SK-N-SH (cell line): Measurements from ENCODE around the gene PRKCH. TPM values are rescaled to one million over a fixed set of nuclear protein-coding genes. Genes with fewer than 3 reads are reported as not detected.

Experiments
- CTCF ChIA-PET: fragments of 300-600, 350-600 bp; formaldehyde crosslinking; extraction: SDS; loops from one replicate; lab custom pipeline; 2021; lab: Yijun Ruan, JAX
- POLR2A ChIA-PET: fragments of 350-600 bp; sonication (Branson Sonifier 250); formaldehyde crosslinking; extraction: SDS; loops from one replicate; lab custom pipeline; 2020; ENCODE audit warnings: antibody characterized with exemption, inconsistent platforms; lab: Yijun Ruan, JAX
- DNase-seq: peaks from one replicate; pipeline ENCODE4 v3.0.0; 2012
- H2AFZ ChIP-seq: fragments of 200-600 bp; sonication (generic); 2 replicates; pipeline ENCODE4 v1.8.1; 2016; ENCODE audit warnings: antibody characterized with exemption, mild to moderate bottlenecking, low read depth
- H3F3A ChIP-seq: fragments of 200-600 bp; sonication (generic); replicated peaks from 2 replicates; pipeline ENCODE3; 2016; ENCODE audit warnings: antibody characterized with exemption, mild to moderate bottlenecking; ENCODE audit not compliant: insufficient read depth
- H3K27ac ChIP-seq, 2 experiments: fragments of 200-500 bp in 1 of 2; fragments of 200-600 bp in 1 of 2; sonication (Bioruptor generic) in 1 of 2; sonication (generic), shearing (Covaris generic) in 1 of 2; 2 replicates each; pipeline versions ENCODE4 v1.5.1 to v1.6.1; 2014 to 2016; ENCODE audit warnings: low read depth in 2 of 2, inconsistent platforms in 1 of 2, low read length in 1 of 2, mild to moderate bottlenecking in 1 of 2, mixed read lengths in 1 of 2
- H3K27me3 ChIP-seq: fragments of 200-600 bp; sonication (generic), shearing (Covaris generic); 2 replicates; pipeline ENCODE4 v1.6.1; 2016; ENCODE audit warnings: mixed run types; ENCODE audit not compliant: insufficient read depth
- H3K36me3 ChIP-seq, 2 experiments: fragments of 200-500 bp in 1 of 2; fragments of 200-600 bp in 1 of 2; sonication (Bioruptor generic) in 1 of 2; sonication (generic) in 1 of 2; replicated peaks in 1 of 2; 2 replicates each; pipeline versions ENCODE3 to v1.5.1; 2014 to 2016; ENCODE audit warnings: low read length in 1 of 2, mild to moderate bottlenecking in 1 of 2; ENCODE audit not compliant: insufficient read depth in 2 of 2, control insufficient read depth in 1 of 2
- H3K4me1 ChIP-seq, 2 experiments: fragments of 200-500 bp in 1 of 2; fragments of 200-600 bp in 1 of 2; sonication (Bioruptor generic) in 1 of 2; sonication (generic), shearing (Covaris generic) in 1 of 2; 2 replicates each; pipeline versions ENCODE4 v1.5.1 to v1.6.1; 2014 to 2016; ENCODE audit warnings: low read depth in 1 of 2, low read length in 1 of 2, mixed run types in 1 of 2; ENCODE audit not compliant: insufficient read depth in 2 of 2, control insufficient read depth in 1 of 2
- H3K4me2 ChIP-seq: fragments of 200-600 bp; sonication (generic), shearing (Covaris generic); 2 replicates; pipeline ENCODE4 v1.6.1; 2017; ENCODE audit warnings: mixed run types
- H3K4me3 ChIP-seq, 2 experiments: fragments of 200-500 bp in 1 of 2; fragments of 200-600 bp in 1 of 2; sonication (Bioruptor generic) in 1 of 2; sonication (generic), shearing (Covaris generic) in 1 of 2; 2 replicates each; pipeline versions ENCODE4 v1.5.1 to v1.8.1; 2014 to 2016; ENCODE audit warnings: low read depth in 2 of 2, inconsistent platforms in 1 of 2, low read length in 1 of 2, mild to moderate bottlenecking in 1 of 2, mixed read lengths in 1 of 2, moderate library complexity in 1 of 2
- H3K79me2 ChIP-seq: fragments of 200-600 bp; sonication (generic); 2 replicates; pipeline ENCODE4 v1.8.1; 2017; ENCODE audit warnings: mild to moderate bottlenecking; ENCODE audit not compliant: insufficient read depth
- H3K9ac ChIP-seq: fragments of 200-600 bp; sonication (generic); 2 replicates; pipeline ENCODE4 v1.6.1; 2017; ENCODE audit warnings: mixed run types
- H3K9me2 ChIP-seq: fragments of 200-600 bp; sonication (generic); 2 replicates; pipeline ENCODE4 v1.6.1; 2017; ENCODE audit warnings: mixed run types
- H3K9me3 ChIP-seq: fragments of 200-600 bp; sonication (generic); 2 replicates; pipeline ENCODE4 v1.6.1; 2017; ENCODE audit warnings: mixed run types, mild to moderate bottlenecking, moderate library complexity
- H4K20me1 ChIP-seq: fragments of 200-600 bp; sonication (generic); 2 replicates; pipeline ENCODE4 v1.6.1; 2017; ENCODE audit warnings: mild to moderate bottlenecking, mixed run types; ENCODE audit not compliant: insufficient read depth
- EP300 ChIP-seq, 2 experiments: IDR thresholded peaks; 2 replicates each; pipeline versions ENCODE4 v1.4.0 to v1.6.1; 2012; ENCODE audit warnings: borderline replicate concordance in 1 of 2, low read depth in 1 of 2, low read length in 1 of 2
- FOSL2 ChIP-seq: IDR thresholded peaks from 2 replicates; pipeline ENCODE4 v1.4.0; 2012; ENCODE audit warnings: low read depth, mild to moderate bottlenecking, moderate library complexity, borderline replicate concordance
- GABPA ChIP-seq: IDR thresholded peaks from 2 replicates; pipeline ENCODE4 v1.4.0; 2012; ENCODE audit warnings: low read depth, mild to moderate bottlenecking
- JUND ChIP-seq: IDR thresholded peaks from 2 replicates; pipeline ENCODE4 v1.4.0; 2012
- NFIC ChIP-seq: IDR thresholded peaks from 2 replicates; pipeline ENCODE4 v1.4.0; 2012; ENCODE audit warnings: borderline replicate concordance
- NRF1 ChIP-seq: IDR thresholded peaks from 2 replicates; pipeline ENCODE4 v1.6.1; 2012; ENCODE audit warnings: low read depth, mild to moderate bottlenecking, low read length
- POLR2AphosphoS5 ChIP-seq: IDR thresholded peaks from 2 replicates; pipeline ENCODE4 v1.6.1; 2012; ENCODE audit warnings: low read depth, low read length
- RAD21 ChIP-seq: IDR thresholded peaks from 2 replicates; pipeline ENCODE4 v1.6.1; 2012; ENCODE audit warnings: mild to moderate bottlenecking, low read length
- RCOR1 ChIP-seq: fragments of 150-350 bp; IDR thresholded peaks from 2 replicates; pipeline ENCODE4 v1.6.1; 2017; ENCODE audit warnings: antibody characterized with exemption, low read length
- SIN3A ChIP-seq: IDR thresholded peaks from 2 replicates; pipeline ENCODE4 v1.6.1; 2012; ENCODE audit warnings: low read depth, mild to moderate bottlenecking, low read length, moderate library complexity, borderline replicate concordance
- SMC3 ChIP-seq: IDR thresholded peaks from 2 replicates; pipeline ENCODE4 v1.6.1; 2012; ENCODE audit warnings: low read depth, low read length, improper control_type of control experiment
- TEAD4 ChIP-seq: IDR thresholded peaks from 2 replicates; pipeline ENCODE4 v1.4.0; 2012; ENCODE audit warnings: mild to moderate bottlenecking, borderline replicate concordance; ENCODE audit not compliant: insufficient read depth
- WGBS: methylation state at CpG from one replicate; pipeline ENCODE4 v1.1.6; 2017; ENCODE audit warnings: low lambda C conversion rate; 5-methylcytosine and 5-hydroxymethylcytosine counted together
- polyA plus RNA-seq, 3 experiments: library from polyadenylated mRNA; depleted of rRNA; stranded (reverse); fragments of >200 nt; gene quantifications; 2 replicates each; pipeline ENCODE4 v1.2.3, GENCODE V29; 2012
- TF ChIP-seq, protein P1 (sequence below): fragments of 150-350 bp; IDR thresholded peaks from 2 replicates; pipeline ENCODE4 v1.6.1; 2016; ENCODE audit warnings: mild to moderate bottlenecking, low read depth, low read length
- TF ChIP-seq, protein P2 (sequence below): IDR thresholded peaks from 2 replicates; pipeline ENCODE4 v1.4.0; 2012; ENCODE audit warnings: low read depth, borderline replicate concordance
- TF ChIP-seq, protein P3 (sequence below): IDR thresholded peaks from 2 replicates; pipeline ENCODE4; 2012
- TF ChIP-seq, protein P4 (sequence below): fragments of 200-600 bp; sonication (generic); IDR thresholded peaks from 2 replicates; pipeline ENCODE4 v1.6.1; 2017; ENCODE audit warnings: antibody characterized with exemption, mild to moderate bottlenecking, moderate library complexity
- TF ChIP-seq, protein P5 (sequence below): IDR thresholded peaks from 2 replicates; pipeline ENCODE4 v1.6.1; 2012; ENCODE audit warnings: mild to moderate bottlenecking, low read depth, low read length, moderate library complexity

The PRKCH gene
- polyA plus RNA-seq, 1 of the 3 experiments (the other 2 are of a cell fraction): 4.2 TPM

DNA sequence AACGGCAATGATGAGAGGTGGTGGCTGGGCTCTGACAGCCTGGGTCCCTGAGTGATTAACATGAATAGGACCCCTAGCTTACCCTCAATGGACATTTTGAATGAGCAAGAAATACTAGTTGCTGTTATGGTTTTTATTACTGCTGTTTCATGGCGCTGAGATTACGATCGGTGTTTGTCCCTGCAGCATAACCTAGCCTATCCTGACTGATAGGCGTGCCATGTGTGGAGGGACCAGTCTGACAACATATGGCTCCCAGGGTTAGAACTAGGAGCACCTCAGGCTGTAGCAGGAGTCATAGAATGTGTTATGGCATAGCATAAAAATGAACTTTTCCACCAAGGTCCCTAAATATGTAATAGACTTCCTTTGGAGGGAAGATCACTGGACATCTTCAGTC lies 236.5 kb downstream of the PRKCH start:
- Histone ChIP-seq H4K20me1 (no peaks in the 10 kb centered on the region), H3K27me3 (no peaks in the 10 kb centered on the region), H2AFZ (no peak overlapping the region), H3K4me3 (no peak overlapping the region), H3K79me2 (no peaks in the 10 kb centered on the region), H3K4me1 (peaks cover 32 to 40% of the 10 kb centered on the region in 2 experiments), H3K9ac (no peak overlapping the region), H3K36me3 (no peaks in the 10 kb centered on the region), H3K9me2 (no peaks in the 10 kb centered on the region), H3K9me3 (no peaks in the 10 kb centered on the region), H3K4me2 (no peak overlapping the region), H3K27ac (no peak overlapping the region), H3F3A (peaks cover 27% of the 10 kb centered on the region)
- TF ChIP-seq, protein P1, sequence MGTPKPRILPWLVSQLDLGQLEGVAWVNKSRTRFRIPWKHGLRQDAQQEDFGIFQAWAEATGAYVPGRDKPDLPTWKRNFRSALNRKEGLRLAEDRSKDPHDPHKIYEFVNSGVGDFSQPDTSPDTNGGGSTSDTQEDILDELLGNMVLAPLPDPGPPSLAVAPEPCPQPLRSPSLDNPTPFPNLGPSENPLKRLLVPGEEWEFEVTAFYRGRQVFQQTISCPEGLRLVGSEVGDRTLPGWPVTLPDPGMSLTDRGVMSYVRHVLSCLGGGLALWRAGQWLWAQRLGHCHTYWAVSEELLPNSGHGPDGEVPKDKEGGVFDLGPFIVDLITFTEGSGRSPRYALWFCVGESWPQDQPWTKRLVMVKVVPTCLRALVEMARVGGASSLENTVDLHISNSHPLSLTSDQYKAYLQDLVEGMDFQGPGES: no peak
- TF ChIP-seq SIN3A (no peak), JUND (no peak), SMC3 (no peak), FOSL2 (no peak), EP300 (IDR thresholded peaks at IDR 0.05; ENCODE audit: borderline replicate concordance in 1 of 2, low read depth in 1 of 2, low read length in 1 of 2) (no peak), RCOR1 (no peak), TEAD4 (no peak), NFIC (no peak), POLR2AphosphoS5 (no peak), RAD21 (no peak), GABPA (no peak), NRF1 (no peak)
- TF ChIP-seq, protein P2, sequence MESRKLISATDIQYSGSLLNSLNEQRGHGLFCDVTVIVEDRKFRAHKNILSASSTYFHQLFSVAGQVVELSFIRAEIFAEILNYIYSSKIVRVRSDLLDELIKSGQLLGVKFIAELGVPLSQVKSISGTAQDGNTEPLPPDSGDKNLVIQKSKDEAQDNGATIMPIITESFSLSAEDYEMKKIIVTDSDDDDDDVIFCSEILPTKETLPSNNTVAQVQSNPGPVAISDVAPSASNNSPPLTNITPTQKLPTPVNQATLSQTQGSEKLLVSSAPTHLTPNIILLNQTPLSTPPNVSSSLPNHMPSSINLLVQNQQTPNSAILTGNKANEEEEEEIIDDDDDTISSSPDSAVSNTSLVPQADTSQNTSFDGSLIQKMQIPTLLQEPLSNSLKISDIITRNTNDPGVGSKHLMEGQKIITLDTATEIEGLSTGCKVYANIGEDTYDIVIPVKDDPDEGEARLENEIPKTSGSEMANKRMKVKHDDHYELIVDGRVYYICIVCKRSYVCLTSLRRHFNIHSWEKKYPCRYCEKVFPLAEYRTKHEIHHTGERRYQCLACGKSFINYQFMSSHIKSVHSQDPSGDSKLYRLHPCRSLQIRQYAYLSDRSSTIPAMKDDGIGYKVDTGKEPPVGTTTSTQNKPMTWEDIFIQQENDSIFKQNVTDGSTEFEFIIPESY: no peak
- TF ChIP-seq, protein P3, sequence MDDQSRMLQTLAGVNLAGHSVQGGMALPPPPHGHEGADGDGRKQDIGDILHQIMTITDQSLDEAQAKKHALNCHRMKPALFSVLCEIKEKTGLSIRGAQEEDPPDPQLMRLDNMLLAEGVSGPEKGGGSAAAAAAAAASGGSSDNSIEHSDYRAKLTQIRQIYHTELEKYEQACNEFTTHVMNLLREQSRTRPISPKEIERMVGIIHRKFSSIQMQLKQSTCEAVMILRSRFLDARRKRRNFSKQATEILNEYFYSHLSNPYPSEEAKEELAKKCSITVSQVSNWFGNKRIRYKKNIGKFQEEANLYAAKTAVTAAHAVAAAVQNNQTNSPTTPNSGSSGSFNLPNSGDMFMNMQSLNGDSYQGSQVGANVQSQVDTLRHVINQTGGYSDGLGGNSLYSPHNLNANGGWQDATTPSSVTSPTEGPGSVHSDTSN: no peak
- TF ChIP-seq, protein P4, sequence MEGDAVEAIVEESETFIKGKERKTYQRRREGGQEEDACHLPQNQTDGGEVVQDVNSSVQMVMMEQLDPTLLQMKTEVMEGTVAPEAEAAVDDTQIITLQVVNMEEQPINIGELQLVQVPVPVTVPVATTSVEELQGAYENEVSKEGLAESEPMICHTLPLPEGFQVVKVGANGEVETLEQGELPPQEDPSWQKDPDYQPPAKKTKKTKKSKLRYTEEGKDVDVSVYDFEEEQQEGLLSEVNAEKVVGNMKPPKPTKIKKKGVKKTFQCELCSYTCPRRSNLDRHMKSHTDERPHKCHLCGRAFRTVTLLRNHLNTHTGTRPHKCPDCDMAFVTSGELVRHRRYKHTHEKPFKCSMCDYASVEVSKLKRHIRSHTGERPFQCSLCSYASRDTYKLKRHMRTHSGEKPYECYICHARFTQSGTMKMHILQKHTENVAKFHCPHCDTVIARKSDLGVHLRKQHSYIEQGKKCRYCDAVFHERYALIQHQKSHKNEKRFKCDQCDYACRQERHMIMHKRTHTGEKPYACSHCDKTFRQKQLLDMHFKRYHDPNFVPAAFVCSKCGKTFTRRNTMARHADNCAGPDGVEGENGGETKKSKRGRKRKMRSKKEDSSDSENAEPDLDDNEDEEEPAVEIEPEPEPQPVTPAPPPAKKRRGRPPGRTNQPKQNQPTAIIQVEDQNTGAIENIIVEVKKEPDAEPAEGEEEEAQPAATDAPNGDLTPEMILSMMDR: no peak
- TF ChIP-seq, protein P5, sequence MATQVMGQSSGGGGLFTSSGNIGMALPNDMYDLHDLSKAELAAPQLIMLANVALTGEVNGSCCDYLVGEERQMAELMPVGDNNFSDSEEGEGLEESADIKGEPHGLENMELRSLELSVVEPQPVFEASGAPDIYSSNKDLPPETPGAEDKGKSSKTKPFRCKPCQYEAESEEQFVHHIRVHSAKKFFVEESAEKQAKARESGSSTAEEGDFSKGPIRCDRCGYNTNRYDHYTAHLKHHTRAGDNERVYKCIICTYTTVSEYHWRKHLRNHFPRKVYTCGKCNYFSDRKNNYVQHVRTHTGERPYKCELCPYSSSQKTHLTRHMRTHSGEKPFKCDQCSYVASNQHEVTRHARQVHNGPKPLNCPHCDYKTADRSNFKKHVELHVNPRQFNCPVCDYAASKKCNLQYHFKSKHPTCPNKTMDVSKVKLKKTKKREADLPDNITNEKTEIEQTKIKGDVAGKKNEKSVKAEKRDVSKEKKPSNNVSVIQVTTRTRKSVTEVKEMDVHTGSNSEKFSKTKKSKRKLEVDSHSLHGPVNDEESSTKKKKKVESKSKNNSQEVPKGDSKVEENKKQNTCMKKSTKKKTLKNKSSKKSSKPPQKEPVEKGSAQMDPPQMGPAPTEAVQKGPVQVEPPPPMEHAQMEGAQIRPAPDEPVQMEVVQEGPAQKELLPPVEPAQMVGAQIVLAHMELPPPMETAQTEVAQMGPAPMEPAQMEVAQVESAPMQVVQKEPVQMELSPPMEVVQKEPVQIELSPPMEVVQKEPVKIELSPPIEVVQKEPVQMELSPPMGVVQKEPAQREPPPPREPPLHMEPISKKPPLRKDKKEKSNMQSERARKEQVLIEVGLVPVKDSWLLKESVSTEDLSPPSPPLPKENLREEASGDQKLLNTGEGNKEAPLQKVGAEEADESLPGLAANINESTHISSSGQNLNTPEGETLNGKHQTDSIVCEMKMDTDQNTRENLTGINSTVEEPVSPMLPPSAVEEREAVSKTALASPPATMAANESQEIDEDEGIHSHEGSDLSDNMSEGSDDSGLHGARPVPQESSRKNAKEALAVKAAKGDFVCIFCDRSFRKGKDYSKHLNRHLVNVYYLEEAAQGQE: no peak
- DNase-seq: no peak
- ChIA-PET CTCF (interaction anchor here (0.8 kb wide), 1 partner anchor 91 kb away, joined by 3 read pairs; no protein-coding TSS in a partner anchor), POLR2A (no interaction called here)
- 93% methylated on average over 5 of the region's 5 CpGs for WGBS
